HepG2 (cell line): Measurements from ENCODE around the gene IL1A.

Source experiments
- CHD2 ChIP-seq: IDR thresholded peaks from 2 replicates; pipeline ENCODE4 v1.6.1; 2011; ENCODE audit warnings: low read depth, low read length, improper control_type of control experiment
- CREB3 ChIP-seq: sonication (generic); formaldehyde crosslinking; IDR thresholded peaks from 2 replicates; pipeline ENCODE4 v1.5.0; 2020; ENCODE audit warnings: missing genetic modification reagents
- FOXM1 ChIP-seq: sonication (generic); formaldehyde crosslinking; IDR thresholded peaks from 2 replicates; pipeline ENCODE4 v1.5.0; 2020; ENCODE audit warnings: missing genetic modification reagents
- NFIC ChIP-seq: IDR thresholded peaks from 2 replicates; pipeline ENCODE4 v1.6.1; 2012; ENCODE audit warnings: mild to moderate bottlenecking, low read length, inconsistent platforms
- POLR2A ChIP-seq, 2 experiments: IDR thresholded peaks; 2 replicates each; pipeline ENCODE4 v1.6.1; 2011; ENCODE audit warnings: low read depth in 2 of 2, low read length in 2 of 2, mild to moderate bottlenecking in 1 of 2, moderate library complexity in 1 of 2; ENCODE audit not compliant: insufficient read depth in 1 of 2
- RXRA ChIP-seq: sonication (generic); formaldehyde crosslinking; IDR thresholded peaks from 2 replicates; pipeline ENCODE4 v1.5.1; 2020; ENCODE audit warnings: missing genetic modification reagents
- SMAD3 ChIP-seq: sonication (generic); formaldehyde crosslinking; IDR thresholded peaks from 2 replicates; pipeline ENCODE4 v1.4.0; 2020; ENCODE audit warnings: missing genetic modification reagents
- SRY ChIP-seq: sonication (generic); formaldehyde crosslinking; IDR thresholded peaks from 2 replicates; pipeline ENCODE4 v1.8.0; 2022; ENCODE audit warnings: mild to moderate bottlenecking, missing genetic modification reagents
- TP53 ChIP-seq: sonication (generic); formaldehyde crosslinking; conservative IDR thresholded peaks from 2 replicates; pipeline ENCODE4 v1.4.0; 2020; ENCODE audit warnings: missing genetic modification reagents
- ZNF281 ChIP-seq: sonication (generic); formaldehyde crosslinking; IDR thresholded peaks from 2 replicates; pipeline ENCODE4 v1.4.0; 2020; ENCODE audit warnings: missing genetic modification reagents, borderline replicate concordance
- ZNF335 ChIP-seq: sonication (generic); formaldehyde crosslinking; IDR thresholded peaks from 2 replicates; pipeline ENCODE4 v1.4.0; 2020; ENCODE audit warnings: missing genetic modification reagents
- ZSCAN30 ChIP-seq: sonication (generic); formaldehyde crosslinking; IDR thresholded peaks from 2 replicates; pipeline ENCODE4 v1.5.0; 2020; ENCODE audit warnings: mild to moderate bottlenecking, missing genetic modification reagents
- ZZZ3 ChIP-seq: sonication (generic); formaldehyde crosslinking; IDR thresholded peaks from 2 replicates; pipeline ENCODE4 v1.4.0; 2020; ENCODE audit warnings: missing genetic modification reagents, mild to moderate bottlenecking, borderline replicate concordance

GRCh38 chr2:112809112-112809511 lies 24.8 kb upstream of the IL1A start:
- TF ChIP-seq ZZZ3 (no peak), ZNF281 (CRISPR knock-in tag) (no peak), TP53 (CRISPR knock-in tag) (no peak), NFIC (no peak), ZNF335 (CRISPR knock-in tag) (no peak), POLR2A (IDR thresholded peaks at IDR 0.05; ENCODE audit: insufficient read depth in 1 of 2, low read depth in 2 of 2, low read length in 2 of 2) (no peak), CHD2 (no peak), RXRA (no peak; the same call in 1 of the 2 replicates), ZSCAN30 (CRISPR knock-in tag) (no peak), SRY (CRISPR knock-in tag) (no peak), FOXM1 (CRISPR knock-in tag) (no peak), SMAD3 (CRISPR knock-in tag) (no peak), CREB3 (no peak)
